T-helper 2 cell treated with Interferon-gamma antibody and Interleukin-4, amounts not matched to agents 100 ng/mL and 5 ng/mL, for 36 hours (primary cell): ENCODE measurements around the gene HLA-DQA1. TPM values are rescaled to one million over a fixed set of nuclear protein-coding genes. Genes with fewer than 3 reads are reported as not detected.
"Not testable (repeated sequence)": the region's sequence is repeated elsewhere in the genome, so short reads cannot be mapped to it uniquely, and the experiment has no call there.

Source experiments
- intact Hi-C: fragments of 100-400 bp; cut with micrococcal nuclease; formaldehyde crosslinking; loops from one replicate; pipeline ENCODE4 v1.15.1; 2023
- total RNA-seq: library from RNA; stranded (reverse); gene quantifications from 2 replicates; pipeline ENCODE4 v1.2.3, GENCODE V29; 2022

Gene HLA-DQA1
- total RNA-seq, 1 donor from 2014 or later, result 21.5 TPM

DNA sequence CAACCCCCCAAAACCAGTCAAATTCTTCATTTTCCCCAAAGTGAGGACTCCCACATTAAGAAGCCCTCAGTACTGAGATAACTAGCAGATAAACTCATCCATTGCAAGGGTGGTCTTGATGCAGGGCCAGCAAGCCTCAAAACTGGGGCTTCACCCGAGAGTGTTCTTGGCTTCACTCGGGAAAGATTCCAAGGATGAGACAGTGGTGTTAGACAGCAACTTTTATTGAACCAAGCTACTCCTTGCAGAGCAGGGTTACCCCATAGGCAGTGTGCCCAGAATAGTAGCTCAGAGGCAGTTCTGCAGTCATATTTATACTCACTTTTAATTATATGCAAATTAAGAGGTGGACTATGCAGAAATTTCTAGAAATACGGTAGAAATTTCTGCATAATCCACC lies 15.8 kb upstream of the HLA-DQA1 start:
- intact Hi-C loops, result no loop called here

DNA sequence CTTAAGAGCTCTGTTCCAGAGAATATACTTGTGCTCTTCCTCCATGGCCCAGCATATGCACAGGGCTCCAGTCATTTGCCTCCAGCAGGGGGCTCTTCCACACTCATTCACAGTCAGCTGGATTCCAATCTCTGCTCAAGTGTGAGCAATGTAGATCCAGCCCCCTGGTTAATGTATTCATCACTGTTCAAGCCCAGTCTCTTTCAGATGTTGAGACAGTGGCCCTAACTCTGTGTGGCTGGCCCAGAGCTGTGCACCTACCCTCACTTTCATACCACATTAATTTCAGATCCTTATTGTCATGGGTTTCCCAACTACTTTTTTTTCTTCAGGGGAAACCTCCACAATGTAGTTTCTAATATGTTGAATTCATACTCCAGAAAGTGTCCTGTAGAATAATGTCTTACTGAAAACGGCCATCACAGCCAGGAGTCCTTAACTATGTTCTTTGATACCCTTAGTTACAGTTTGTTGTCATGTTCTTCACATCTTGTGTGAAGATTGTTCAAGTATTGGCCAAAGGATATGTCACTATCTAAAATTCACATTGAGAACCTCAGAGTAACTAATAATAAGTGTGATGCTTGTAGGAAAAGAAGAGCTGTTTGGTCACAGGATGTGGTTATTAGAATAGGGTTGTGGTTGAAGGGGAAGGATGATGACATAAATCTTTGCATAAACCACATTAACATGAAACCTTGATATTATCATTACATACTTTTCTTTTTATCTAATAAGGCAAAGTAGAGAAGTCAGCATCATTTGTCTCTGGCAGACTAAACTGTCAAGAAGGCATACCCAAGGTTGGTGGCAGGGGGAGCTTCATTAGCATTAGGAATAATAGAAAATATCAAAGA lies 14.4 kb upstream of the HLA-DQA1 start:
- intact Hi-C loops, result loop anchor here (1.0 to 2.0 kb wide), 3 partner anchors 12 to 63 kb away; partner anchors contain the start of gene HLA-DQB1

DNA sequence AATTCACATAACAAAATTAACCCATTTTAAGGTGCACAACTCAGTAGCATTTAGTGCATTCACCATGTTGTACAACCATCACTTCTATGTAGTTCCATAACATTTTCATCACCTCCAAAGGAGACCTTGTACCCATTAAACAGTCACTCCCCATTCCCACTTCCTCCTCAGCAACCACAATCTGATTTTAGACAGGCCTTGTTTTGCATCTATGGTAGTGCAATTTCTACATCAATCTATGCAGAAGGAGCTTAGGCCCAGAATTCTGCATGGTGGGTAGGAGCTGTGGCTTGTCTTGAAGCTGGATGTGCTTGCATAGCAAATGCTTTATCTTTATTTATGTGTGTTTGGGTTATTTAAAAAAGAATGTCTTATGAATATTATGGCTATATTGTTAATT lies 13.5 kb upstream of the HLA-DQA1 start:
- intact Hi-C loops, result loop anchor here (1.0 to 2.0 kb wide), 2 partner anchors 43 to 62 kb away; partner anchors contain the start of gene HLA-DQB1

DNA sequence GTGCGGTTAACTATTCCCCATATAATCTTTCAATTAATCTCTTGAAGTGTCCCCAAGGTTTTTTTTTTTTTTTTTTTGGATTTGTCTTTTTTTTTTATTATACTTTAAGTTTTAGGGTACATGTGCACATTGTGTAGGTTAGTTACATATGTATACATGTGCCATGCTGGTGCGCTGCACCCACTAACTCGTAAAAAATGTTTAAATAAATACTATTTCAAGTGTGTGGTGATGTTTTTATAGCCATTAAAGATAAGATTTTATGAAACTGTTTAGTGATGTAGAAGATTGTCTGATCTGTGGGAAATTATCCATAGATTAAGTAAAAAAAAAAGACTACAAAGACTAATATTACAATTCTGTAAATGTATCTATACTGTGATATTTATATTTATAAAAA lies 12.6 kb upstream of the HLA-DQA1 start:
- intact Hi-C loops, result no loop called here

DNA sequence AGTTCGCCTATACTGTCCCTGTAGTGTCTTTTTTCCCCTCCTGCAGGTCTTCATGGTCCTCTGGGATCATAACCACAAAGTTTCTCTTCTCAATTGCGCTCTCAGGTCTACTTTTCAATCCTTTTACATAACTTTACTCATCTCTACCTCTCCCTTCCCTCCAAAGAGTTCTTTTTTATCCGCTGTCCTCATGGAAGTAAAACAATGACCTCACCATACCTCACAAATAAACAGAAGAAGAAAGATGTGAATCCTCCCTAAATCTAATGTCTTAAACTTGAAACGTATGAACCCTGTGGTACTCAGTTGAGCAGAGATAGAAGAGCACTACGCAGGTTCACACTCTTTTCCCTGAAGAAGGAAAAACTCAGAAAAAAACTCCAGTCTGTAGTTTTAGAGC lies 12.1 kb upstream of the HLA-DQA1 start:
- intact Hi-C loops, result no loop called here

DNA sequence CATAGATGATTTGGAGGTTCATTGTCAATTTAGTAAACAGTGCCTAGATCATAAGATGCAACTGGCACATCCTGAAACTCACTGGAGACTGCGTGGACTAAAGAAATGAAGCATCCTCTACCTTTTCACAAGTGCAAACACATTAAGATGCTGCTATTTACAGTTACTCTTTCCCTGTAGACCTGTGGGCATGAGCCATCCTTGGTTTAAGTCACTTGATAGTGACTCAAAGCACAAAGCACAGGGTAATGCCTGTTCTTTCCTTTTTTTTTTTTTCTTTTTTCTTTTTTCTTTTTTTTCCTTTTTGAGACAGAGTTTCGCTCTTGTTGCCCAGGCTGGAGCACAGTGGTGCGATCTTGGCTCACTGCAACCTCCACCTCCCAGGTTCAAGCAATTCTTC lies 10.0 kb upstream of the HLA-DQA1 start:
- intact Hi-C loops, result no loop called here

DNA sequence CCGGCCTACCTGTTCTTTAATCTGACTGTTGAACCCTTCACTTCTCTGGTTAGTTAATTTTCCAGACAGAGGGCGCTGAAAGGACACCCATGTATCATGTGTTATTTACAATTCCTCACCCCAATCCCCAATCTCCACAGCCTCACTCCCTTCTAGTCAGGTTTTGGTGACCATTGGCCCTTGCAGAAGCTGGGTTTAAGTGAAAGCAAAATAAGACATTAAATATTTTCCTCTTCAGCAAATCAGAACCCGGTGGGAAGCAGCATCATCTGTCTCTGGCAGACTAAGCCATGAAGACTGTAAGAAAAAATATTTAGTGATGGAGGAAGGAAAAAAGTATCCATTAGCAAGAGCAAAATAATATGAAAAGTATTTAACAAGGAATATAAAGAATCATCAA lies 9.4 kb upstream of the HLA-DQA1 start:
- intact Hi-C loops, result no loop called here

DNA sequence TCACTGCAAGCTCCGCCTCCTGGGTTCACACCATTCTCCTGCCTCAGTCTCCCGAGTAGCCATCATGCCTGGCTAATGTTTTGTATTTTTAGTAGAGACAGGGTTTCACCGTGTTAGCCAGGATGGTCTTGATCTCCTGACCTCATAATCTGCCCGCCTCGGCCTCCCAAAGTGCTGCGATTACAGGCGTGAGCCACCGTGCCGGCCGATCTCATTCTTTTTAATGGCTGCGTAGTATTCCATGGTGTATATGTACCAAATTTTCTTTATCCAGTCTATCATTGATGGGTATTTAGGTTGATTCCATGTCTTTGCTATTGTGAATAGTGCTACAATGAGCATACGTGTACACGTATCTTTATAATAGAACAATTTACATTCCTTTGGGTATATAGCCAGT lies 7.4 kb upstream of the HLA-DQA1 start:
- intact Hi-C loops, result not testable (repeated sequence)

DNA sequence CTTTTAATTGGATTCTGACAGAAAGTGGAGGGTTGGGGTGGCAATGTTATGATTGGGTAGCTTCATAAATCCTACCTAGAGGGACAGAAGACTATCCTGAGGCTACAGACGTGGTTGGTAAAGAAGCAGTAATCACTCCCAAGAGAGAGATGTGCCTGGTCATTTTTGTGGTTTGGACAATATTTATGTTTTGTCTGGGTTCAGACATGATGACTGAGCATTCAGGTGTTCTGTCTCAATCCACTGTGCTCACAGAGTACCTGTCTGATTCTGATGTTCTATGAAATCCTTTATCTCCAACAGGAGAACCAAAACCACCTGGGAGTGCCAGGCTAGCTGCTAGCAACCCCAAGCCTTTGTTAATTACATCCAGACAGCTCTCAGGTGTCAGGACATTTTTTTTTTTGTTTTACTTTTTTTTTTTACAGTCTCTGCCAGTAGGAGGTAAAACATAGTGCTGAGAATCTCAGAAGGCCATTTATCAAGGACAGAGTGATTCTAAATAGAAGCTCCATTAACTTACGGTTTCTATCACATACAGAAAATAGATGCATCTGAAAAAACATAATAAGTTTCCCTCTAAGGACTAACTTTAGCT lies 1.6 kb upstream of the HLA-DQA1 start:
- intact Hi-C loops, result no loop called here

DNA sequence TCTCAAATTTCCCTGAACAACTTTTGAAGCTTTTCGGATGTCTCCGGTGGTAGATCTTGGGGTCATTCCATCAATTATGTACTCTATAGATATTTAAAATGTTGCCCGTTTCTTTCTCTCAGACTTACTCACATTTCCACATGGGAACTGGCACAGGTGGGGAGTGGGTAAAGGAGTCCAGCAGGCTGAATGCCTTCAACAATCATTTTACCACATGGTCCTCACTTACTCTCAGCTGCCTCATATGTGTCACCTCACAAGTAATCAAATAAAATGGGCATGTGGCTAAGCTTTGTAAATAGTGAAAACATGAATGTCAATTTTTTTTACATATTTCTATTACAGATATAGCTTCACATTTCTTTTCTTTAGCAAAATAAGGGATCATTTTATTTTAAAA lies 677 bp downstream of the HLA-DQA1 start:
- intact Hi-C loops, result no loop called here

DNA sequence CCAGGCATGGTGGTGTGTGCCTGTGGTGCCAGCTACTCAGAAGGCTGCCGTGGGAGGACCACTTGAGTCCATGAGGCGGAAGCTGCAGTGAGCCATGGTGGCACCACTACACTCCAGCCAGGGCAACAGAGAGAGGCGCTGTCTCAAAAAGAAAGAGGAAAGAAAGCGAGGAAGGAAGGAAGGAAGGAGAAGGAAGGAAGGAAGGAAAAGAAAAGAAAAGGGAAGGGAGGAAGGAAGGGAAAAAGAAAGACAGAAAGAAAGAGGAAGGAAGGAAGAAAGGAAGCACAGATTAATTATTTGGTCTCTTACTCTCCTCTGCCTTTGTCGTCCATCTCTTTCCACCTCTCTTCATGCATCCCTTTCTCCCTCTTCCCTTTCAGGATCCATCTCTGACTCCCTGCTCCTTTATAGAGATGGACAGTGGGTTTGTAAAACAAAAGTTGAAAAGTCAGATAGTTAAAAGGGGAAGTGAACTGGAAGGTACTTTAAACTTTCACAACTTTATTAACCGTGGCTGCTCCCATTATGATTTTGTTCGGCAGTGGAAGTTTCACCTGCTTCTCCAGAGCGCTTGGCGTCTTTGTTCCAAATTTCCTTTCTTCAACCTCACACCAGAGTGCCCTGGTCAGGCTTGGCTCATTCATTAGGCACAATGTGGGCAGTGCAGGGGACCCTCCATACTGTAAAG lies 1.5 kb downstream of the HLA-DQA1 start:
- intact Hi-C loops, result no loop called here

DNA sequence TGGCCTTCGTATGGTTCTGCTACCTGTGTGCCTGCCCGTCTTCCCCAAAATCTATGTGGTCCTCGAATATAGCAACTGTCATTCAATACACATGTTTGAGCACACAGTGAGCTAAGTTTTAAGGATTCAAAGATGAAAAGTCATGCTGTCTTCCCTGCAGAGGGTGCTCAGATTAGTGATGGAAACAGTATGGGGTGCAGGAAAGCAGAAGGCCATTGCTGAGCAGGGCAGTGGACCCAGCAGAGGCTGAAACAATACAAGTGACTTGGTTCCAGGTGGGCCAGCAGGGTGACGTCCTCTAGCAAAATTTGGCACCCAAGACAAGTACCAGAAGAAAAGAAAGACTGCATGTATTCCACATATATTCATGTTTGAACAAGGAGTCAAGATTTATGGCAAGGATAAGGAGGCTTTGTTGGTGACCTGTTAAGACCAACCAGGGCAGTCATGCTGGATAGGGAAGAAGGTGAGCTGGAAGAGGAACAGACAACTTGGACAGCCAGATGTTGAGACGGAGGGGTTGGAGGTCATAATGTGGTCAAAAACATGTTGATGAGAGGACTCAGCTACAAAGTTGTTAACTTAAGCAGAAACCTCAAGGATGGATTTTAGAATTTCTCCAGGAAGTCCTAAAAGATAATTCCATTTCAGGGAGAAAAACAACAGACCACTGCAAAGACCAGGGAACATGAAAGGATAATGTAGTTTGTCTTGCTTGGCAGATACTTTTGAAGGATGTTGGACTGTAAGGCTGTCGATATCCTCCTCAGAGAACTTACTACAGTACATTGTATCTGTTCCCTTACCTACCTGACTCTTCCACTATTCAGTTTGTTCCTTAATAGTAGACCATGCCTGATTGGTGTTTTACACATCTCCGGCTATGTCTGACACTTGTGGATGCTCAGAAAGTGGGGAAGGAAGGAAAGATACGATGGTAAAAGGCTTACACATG lies 2.5 kb downstream of the HLA-DQA1 start:
- intact Hi-C loops, result no loop called here

DNA sequence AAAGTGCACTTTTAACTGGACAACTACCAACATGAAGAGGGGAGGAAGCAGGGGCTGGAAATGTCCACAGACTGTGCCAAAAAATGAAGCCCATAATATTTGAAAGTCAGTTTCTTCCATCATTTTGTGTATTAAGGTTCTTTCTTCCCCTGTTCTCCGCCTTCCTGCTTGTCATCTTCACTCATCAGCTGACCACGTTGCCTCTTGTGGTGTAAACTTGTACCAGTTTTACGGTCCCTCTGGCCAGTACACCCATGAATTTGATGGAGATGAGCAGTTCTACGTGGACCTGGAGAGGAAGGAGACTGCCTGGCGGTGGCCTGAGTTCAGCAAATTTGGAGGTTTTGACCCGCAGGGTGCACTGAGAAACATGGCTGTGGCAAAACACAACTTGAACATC lies 3.9 kb downstream of the HLA-DQA1 start:
- intact Hi-C loops, result no loop called here

DNA sequence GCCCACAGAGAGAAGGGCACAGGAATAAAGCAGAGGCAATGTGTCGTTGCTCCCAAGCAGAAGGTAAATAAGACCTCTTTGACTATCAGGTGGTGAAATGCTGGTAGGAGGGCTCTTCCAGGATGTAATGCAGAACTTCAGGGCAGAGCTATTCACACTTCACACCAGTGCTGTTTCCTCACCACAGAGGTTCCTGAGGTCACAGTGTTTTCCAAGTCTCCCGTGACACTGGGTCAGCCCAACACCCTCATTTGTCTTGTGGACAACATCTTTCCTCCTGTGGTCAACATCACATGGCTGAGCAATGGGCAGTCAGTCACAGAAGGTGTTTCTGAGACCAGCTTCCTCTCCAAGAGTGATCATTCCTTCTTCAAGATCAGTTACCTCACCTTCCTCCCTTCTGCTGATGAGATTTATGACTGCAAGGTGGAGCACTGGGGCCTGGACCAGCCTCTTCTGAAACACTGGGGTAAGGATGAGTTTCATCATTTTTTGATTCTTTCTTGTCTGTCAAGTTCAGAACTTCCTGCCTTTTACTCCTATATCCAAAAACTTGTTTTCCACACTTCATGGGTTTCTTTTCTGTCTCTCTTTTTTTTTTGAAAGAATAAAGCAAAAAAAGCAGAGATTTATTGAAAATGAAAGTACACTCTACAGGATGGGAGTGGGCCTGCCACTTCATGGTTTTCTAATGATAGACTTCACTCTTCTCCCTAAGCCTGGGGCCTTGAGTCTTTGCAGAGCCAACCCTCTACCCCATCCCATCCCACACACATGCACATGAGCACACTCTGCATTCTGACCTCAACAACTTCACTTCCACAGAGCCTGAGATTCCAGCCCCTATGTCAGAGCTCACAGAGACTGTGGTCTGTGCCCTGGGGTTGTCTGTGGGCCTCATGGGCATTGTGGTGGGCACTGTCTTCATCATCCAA lies 4.8 kb downstream of the HLA-DQA1 start:
- intact Hi-C loops, result not testable (repeated sequence)

DNA sequence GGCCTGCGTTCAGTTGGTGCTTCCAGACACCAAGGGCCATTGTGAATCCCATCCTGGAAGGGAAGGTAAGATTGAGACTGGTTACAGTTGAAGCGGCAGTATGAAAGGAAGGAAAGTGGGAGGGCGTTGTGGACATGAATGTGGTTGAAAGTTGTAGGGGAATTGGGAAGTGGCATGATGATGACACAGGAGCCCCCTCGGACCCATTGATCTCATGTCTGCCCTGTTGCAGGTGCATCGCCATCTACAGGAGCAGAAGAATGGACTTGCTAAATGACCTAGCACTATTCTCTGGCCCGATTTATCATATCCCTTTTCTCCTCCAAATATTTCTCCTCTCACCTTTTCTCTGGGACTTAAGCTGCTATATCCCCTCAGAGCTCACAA lies 5.5 kb downstream of the HLA-DQA1 start:
- intact Hi-C loops, result no loop called here

DNA sequence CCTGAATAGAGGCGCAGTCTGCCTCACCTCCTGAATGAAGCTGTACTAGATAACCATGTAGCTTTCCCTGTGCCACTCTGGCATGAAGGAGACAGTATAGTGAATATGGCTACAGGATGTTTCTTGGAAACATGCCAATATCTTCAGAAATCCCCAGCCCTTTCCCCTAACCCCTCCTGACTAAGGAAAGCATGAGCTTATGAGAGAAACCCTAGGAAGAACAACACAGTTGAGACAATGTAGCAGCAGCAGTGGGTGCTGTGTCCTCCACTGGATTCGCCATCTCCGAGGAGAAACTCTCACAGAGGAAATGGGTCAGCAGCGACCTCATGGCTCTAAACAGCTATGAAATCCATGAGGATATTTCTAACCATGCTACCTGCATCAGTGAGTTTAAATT lies 6.7 kb downstream of the HLA-DQA1 start:
- intact Hi-C loops, result no loop called here

DNA sequence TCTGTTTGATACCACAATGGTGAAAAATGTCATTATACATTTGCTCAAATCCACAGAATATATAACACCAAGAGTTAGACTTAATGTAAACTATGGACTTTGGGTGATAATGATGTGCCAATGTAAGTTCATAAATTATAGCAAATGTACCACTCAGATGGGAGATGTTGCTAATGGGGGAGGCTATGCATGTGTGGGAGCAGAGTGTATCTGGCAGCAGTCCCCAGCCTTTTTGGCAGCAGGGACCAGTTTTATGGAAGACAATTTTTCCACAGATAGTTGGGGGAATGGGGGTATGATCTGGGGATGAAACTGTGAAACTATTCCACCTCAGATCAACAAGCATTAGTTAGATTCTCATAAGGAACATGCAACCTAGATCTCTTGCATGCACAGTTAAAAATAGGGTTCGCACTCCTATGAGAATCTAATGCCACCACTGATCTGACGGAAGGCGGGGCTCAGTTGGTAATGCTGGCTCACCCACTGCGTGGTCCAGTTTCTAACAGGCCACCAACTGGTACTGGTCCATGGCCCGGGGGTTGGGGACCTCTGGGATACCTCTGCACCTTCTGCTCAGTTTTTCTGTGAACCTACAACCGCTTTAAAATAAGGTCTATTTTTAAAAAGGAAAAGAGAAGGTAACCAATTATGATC lies 8.0 kb downstream of the HLA-DQA1 start:
- intact Hi-C loops, result no loop called here

DNA sequence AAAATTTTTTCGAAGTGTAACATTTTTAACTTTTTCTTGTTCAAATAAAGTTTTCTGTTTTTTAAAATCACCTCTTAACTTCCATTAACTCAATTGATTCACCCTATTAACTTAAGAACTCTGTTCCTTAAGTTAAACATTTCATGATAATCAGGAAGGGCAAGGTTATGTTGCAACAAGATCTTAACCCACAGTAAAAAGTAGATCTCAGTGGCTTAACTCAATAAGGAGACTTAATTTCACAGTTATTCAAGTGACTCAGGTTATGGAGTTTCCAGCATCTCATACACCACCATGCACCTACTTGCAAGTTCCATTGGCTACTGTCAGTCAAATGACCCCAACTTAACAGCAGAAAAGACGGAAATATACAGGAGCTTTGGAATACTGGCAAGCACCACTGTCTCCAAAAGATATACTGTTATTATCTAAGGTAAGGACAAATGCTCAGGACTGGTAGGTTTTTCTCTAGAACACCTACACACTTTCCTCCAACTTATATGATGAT lies 18.1 kb downstream of the HLA-DQA1 start:
- intact Hi-C loops, result no loop called here

DNA sequence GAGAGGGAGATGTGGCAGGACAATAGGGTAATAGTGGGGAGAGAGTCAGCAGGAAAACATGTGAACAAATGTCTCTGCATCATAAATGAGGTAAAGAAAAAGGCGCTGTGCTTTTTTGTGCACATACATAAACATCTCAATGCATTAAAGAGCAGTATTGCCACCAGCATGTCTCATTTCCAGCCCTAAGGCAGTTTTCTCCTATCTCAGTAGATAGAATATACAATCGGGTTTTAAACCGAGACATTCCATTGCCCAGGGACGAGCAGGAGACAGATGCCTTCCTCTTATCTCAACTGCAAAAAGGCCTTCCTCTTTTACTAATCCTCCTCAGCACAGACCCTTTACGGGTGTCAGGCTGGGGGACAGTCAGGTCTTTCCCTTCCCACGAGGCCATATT lies 20.1 kb downstream of the HLA-DQA1 start:
- intact Hi-C loops, result not testable (repeated sequence)
